HCT116 (cell line): ENCODE measurements around the gene RFPL2. TPM values are rescaled to one million over a fixed set of nuclear protein-coding genes. Genes with fewer than 3 reads are reported as not detected.
"Not testable (repeated sequence)": the region's sequence is repeated elsewhere in the genome, so short reads cannot be mapped to it uniquely, and the experiment has no call there.

Experiments used
- ATAC-seq: fragments of 200-7000 bp; cut with Tn5 transposase; 2 replicates; pipeline ENCODE4 v1.9.1; 2020; ENCODE audit warnings: mild to moderate bottlenecking, moderate library complexity
- BruUV-seq: library from RNA; stranded (reverse); fragments of 400-500 nt; replicated peaks from 2 replicates; lab custom pipeline; 2021; lab: Mats Ljungman, UMichigan
- CTCF ChIA-PET: fragments of 300-600 bp; sonication (Branson Sonifier 250); formaldehyde crosslinking; loops from one replicate; lab custom pipeline; 2021; ENCODE audit warnings: antibody characterized with exemption; lab: Charles Lee
- POLR2A ChIA-PET: fragments of 300-600, 350-600 bp; sonication (Branson Sonifier 250); formaldehyde crosslinking; loops from one replicate; lab custom pipeline; 2021; ENCODE audit warnings: antibody characterized with exemption; lab: Charles Lee
- RAD21 ChIA-PET, 2 experiments: fragments of 300-600 bp; sonication (Branson Sonifier 250); formaldehyde crosslinking; loops; one replicate each; lab custom pipeline; 2023; ENCODE audit warnings: low total read pairs in 2 of 2; ENCODE audit not compliant: uncharacterized antibody in 2 of 2, unreplicated experiment in 2 of 2, low non-redundant PET in 1 of 2; lab: Charles Lee
- DNase-seq: peaks from one replicate; pipeline ENCODE4 v3.0.0-alpha.2; 2010; ENCODE audit warnings: low read depth, low spot score
- H2AFZ ChIP-seq: fragments of 200-600 bp; shearing (Covaris generic), sonication (generic); 2 replicates; pipeline ENCODE4 v1.6.1; 2017; ENCODE audit warnings: low read depth, mixed run types, mixed read lengths, antibody characterized with exemption, low read length; ENCODE audit not compliant: poor library complexity, severe bottlenecking
- H3K27ac ChIP-seq: 2 replicates; pipeline ENCODE4 v1.5.1; 2012; ENCODE audit warnings: low read depth, low read length
- H3K27me3 ChIP-seq: fragments of 200-600 bp; sonication (generic); 2 replicates; pipeline ENCODE4 v1.6.1; 2016; ENCODE audit warnings: mixed run types, low read length, mixed read lengths; ENCODE audit not compliant: insufficient read depth
- H3K36me3 ChIP-seq, 2 experiments: fragments of 200-500 bp in 1 of 2; fragments of 200-600 bp in 1 of 2; sonication (Bioruptor generic) in 1 of 2; sonication (generic) in 1 of 2; 2 replicates each; pipeline versions ENCODE4 v1.5.1 to v1.6.1; 2014 to 2016; ENCODE audit warnings: low read length in 2 of 2, inconsistent platforms in 1 of 2, mixed read lengths in 1 of 2, mixed run types in 1 of 2; ENCODE audit not compliant: insufficient read depth in 2 of 2, control insufficient read depth in 1 of 2
- H3K4me1 ChIP-seq, 2 experiments: fragments of 200-600 bp in 1 of 2; sonication (generic) in 1 of 2; 2 replicates each; pipeline versions ENCODE4 v1.5.1 to v1.6.1; 2012 to 2017; ENCODE audit warnings: low read length in 2 of 2, inconsistent platforms in 1 of 2, mild to moderate bottlenecking in 1 of 2, mixed read lengths in 1 of 2, mixed run types in 1 of 2, moderate library complexity in 1 of 2; ENCODE audit not compliant: insufficient read depth in 2 of 2, control insufficient read depth in 1 of 2
- H3K4me2 ChIP-seq: fragments of 200-600 bp; sonication (generic); 2 replicates; pipeline ENCODE4 v1.6.1; 2017; ENCODE audit warnings: mixed run types, low read length, mixed read lengths
- H3K4me3 ChIP-seq, 2 experiments: fragments of 200-600 bp in 1 of 2; sonication (generic) in 1 of 2; replicated peaks in 1 of 2; 2 replicates each; pipeline ENCODE4 v1.5.1; 2011 to 2016; ENCODE audit warnings: low read length in 2 of 2, control low read depth in 1 of 2, low read depth in 1 of 2, mild to moderate bottlenecking in 1 of 2, mixed read lengths in 1 of 2, mixed run types in 1 of 2
- H3K79me2 ChIP-seq: fragments of 200-600 bp; sonication (generic); 2 replicates; pipeline ENCODE4 v1.6.1; 2017; ENCODE audit warnings: mild to moderate bottlenecking, mixed run types, low read length, moderate library complexity, mixed read lengths; ENCODE audit not compliant: insufficient read depth
- H3K9ac ChIP-seq: fragments of 200-600 bp; sonication (generic); 2 replicates; pipeline ENCODE4 v1.6.1; 2016; ENCODE audit warnings: low read length, mixed read lengths
- H3K9me2 ChIP-seq: fragments of 200-600 bp; sonication (generic), shearing (Covaris generic); 2 replicates; pipeline ENCODE4 v1.6.1; 2017; ENCODE audit warnings: mixed run types, mild to moderate bottlenecking, moderate library complexity; ENCODE audit not compliant: insufficient read depth
- H3K9me3 ChIP-seq, 2 experiments: fragments of 200-500 bp in 1 of 2; fragments of 200-600 bp in 1 of 2; sonication (Bioruptor generic) in 1 of 2; sonication (generic) in 1 of 2; 2 replicates each; pipeline ENCODE4 v1.6.1; 2014 to 2017; ENCODE audit warnings: low read length in 2 of 2, mixed read lengths in 2 of 2, inconsistent platforms in 1 of 2, low read depth in 1 of 2, mild to moderate bottlenecking in 1 of 2, mixed run types in 1 of 2, moderate library complexity in 1 of 2; ENCODE audit not compliant: control insufficient read depth in 1 of 2, insufficient read depth in 1 of 2
- H4K20me1 ChIP-seq: fragments of 200-600 bp; sonication (generic), shearing (Covaris generic); 2 replicates; pipeline ENCODE4 v1.6.1; 2017; ENCODE audit warnings: mixed run types, mild to moderate bottlenecking, moderate library complexity; ENCODE audit not compliant: insufficient read depth
- intact Hi-C: fragments of 100-400 bp; cut with micrococcal nuclease; formaldehyde crosslinking; loops from 2 replicates; pipeline ENCODE4 v1.10.0; 2022
- total RNA-seq: library from RNA; stranded (reverse); gene quantifications from one replicate; pipeline ENCODE4 v1.2.1, GENCODE V29; 2021; ENCODE audit not compliant: unreplicated experiment

Gene RFPL2
- total RNA-seq, 1 experiment from 2014 or later = 0.61 TPM

DNA sequence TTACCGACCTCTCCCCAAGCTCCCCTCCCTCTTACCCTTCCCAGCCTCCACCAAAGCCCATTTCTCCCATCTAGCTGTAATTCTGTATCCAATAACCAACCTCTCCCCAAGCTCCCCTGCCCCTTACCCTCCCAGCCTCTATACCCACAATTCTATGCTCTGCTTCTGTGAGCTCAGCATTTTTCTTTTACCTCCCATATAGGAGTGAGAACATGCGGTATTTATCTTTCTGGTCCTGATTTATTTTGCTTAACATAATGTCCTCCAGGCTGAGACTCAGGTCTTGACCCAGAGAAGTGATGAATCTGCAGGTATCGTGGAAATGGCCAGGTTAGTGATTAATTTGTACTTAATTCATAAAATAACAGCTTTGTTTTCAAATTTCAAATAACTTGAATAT lies 9.0 kb downstream of the RFPL2 start:
- H2AFZ ChIP-seq, H3K9ac ChIP-seq, H3K79me2 ChIP-seq, CTCF ChIA-PET, H3K9me2 ChIP-seq, BruUV-seq, DNase-seq, H3K27me3 ChIP-seq, H3K9me3 ChIP-seq, H3K36me3 ChIP-seq, ATAC-seq, RAD21 ChIA-PET, intact Hi-C loops, H4K20me1 ChIP-seq, H3K27ac ChIP-seq, H3K4me1 ChIP-seq, H3K4me2 ChIP-seq, POLR2A ChIA-PET, H3K4me3 ChIP-seq: not testable (repeated sequence)

DNA sequence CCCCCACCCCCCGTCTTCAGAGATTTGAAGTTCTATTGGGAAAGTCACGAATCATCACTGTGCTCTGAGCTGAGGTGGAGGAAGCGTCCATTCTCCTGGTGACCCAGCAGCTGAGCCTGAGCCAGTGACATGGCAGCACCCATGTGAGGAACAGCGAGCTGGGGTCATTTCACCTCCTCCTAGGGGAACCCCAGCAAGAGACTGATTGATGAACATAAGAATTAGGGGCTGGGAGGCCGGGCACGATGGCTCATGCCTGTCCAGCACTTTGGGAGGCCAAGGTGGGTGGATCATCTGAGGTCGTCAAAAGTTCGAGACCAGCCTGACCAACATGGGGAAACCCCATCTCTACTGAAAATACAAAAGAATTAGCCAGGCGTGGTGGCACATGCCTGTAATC lies 11.5 kb downstream of the RFPL2 start:
- H3K9me3 ChIP-seq, H3K36me3 ChIP-seq, H3K9ac ChIP-seq, POLR2A ChIA-PET, H3K4me3 ChIP-seq, H3K79me2 ChIP-seq, DNase-seq, BruUV-seq, RAD21 ChIA-PET, ATAC-seq, CTCF ChIA-PET, intact Hi-C loops, H3K9me2 ChIP-seq, H2AFZ ChIP-seq, H3K27me3 ChIP-seq, H3K4me2 ChIP-seq, H4K20me1 ChIP-seq, H3K4me1 ChIP-seq, H3K27ac ChIP-seq: not testable (repeated sequence)

DNA sequence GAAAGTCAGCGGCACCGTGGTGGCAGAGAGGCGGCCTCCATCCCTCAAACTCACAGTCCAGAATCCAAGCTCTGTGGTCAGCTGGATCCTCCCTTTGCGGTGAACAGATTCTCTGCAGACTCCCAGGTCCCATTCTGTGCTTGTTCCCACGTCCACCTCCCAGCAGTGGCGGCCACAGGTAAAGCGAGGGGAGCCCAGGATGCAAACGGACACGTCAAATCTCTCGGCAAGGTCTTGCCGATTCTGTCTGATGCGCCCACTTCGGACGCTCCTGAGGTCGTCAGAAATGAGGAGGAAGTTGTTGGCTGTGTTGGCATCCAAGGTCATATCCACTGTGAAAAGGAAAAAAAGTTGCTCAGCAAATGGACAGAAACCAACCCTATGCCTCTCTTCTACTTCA lies 13.9 kb downstream of the RFPL2 start:
- H3K9me3 ChIP-seq, DNase-seq, H3K4me1 ChIP-seq, POLR2A ChIA-PET, H2AFZ ChIP-seq, BruUV-seq, intact Hi-C loops, CTCF ChIA-PET, H3K9ac ChIP-seq, ATAC-seq, H3K79me2 ChIP-seq, H3K4me3 ChIP-seq, H3K36me3 ChIP-seq, H4K20me1 ChIP-seq, H3K9me2 ChIP-seq, H3K27ac ChIP-seq, H3K27me3 ChIP-seq, RAD21 ChIA-PET, H3K4me2 ChIP-seq: not testable (repeated sequence)
